Esophagus squamous epithelium (tissue), 4 donors: ENCODE results near the gene UVSSA.

Experiments
- POLR2A ChIP-seq, 4 donors: fragments of 450-650 bp; IDR thresholded peaks; one replicate each; pipeline ENCODE4 v1.6.1; 2017; ENCODE audit warnings: antibody characterized with exemption in 4 of 4, mild to moderate bottlenecking in 4 of 4, moderate library complexity in 3 of 4
- TF ChIP-seq, protein P1 (sequence below), 6 experiments: fragments of 450-650 bp in 4 of 6; fragments of 200-600 bp in 2 of 6; sonication (generic) in 2 of 6; IDR thresholded peaks; one replicate each; pipeline ENCODE4 v1.5.1; 2016 to 2019; ENCODE audit warnings: antibody characterized with exemption in 6 of 6, mild to moderate bottlenecking in 4 of 6, moderate library complexity in 4 of 6

DNA sequence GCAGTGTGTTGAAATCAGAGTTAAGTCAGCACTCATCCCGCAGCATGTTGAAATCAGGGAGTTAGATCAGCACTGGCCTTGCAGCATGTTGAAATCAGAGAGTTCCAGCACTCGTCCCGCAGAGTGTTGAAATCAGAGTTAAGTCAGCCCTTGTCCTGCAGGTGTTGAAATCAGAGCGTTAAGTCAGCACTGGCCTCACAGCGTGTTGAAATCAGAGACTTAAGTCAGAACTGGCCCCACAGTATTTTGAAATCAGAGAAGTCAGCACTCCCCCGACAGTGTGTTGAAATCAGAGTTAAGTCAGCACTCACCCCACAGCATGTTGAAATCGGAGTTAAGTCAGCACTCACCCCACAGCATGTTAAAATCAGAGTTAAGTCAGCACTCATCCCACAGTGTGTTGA is 10.9 kb upstream of the UVSSA start:
- TF ChIP-seq POLR2A (IDR thresholded peaks at IDR 0.05): no peak
- TF ChIP-seq, protein P1, sequence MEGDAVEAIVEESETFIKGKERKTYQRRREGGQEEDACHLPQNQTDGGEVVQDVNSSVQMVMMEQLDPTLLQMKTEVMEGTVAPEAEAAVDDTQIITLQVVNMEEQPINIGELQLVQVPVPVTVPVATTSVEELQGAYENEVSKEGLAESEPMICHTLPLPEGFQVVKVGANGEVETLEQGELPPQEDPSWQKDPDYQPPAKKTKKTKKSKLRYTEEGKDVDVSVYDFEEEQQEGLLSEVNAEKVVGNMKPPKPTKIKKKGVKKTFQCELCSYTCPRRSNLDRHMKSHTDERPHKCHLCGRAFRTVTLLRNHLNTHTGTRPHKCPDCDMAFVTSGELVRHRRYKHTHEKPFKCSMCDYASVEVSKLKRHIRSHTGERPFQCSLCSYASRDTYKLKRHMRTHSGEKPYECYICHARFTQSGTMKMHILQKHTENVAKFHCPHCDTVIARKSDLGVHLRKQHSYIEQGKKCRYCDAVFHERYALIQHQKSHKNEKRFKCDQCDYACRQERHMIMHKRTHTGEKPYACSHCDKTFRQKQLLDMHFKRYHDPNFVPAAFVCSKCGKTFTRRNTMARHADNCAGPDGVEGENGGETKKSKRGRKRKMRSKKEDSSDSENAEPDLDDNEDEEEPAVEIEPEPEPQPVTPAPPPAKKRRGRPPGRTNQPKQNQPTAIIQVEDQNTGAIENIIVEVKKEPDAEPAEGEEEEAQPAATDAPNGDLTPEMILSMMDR (IDR thresholded peaks at IDR 0.05): no peak
